PC-3 (cell line): ENCODE measurements around the gene AKAP8L.

Experiments used
- EZH2 ChIP-seq: fragments of 300-600 bp; sonication (generic); IDR thresholded peaks from one replicate; pipeline ENCODE4 v1.6.1; 2017; ENCODE audit warnings: antibody characterized with exemption, mild to moderate bottlenecking, low read length; ENCODE audit not compliant: unreplicated experiment
- EZH2phosphoT487 ChIP-seq: fragments of 300-600 bp; sonication (generic); IDR thresholded peaks from 2 replicates; pipeline ENCODE4 v1.6.1; 2018; ENCODE audit warnings: mild to moderate bottlenecking, antibody characterized with exemption, low read length, borderline replicate concordance
- TF ChIP-seq, protein P1 (sequence below): fragments of 300-600 bp; sonication (generic); conservative IDR thresholded peaks from 2 replicates; pipeline ENCODE4 v1.5.1; 2017; ENCODE audit warnings: antibody characterized with exemption, low read depth, mild to moderate bottlenecking, low read length

DNA sequence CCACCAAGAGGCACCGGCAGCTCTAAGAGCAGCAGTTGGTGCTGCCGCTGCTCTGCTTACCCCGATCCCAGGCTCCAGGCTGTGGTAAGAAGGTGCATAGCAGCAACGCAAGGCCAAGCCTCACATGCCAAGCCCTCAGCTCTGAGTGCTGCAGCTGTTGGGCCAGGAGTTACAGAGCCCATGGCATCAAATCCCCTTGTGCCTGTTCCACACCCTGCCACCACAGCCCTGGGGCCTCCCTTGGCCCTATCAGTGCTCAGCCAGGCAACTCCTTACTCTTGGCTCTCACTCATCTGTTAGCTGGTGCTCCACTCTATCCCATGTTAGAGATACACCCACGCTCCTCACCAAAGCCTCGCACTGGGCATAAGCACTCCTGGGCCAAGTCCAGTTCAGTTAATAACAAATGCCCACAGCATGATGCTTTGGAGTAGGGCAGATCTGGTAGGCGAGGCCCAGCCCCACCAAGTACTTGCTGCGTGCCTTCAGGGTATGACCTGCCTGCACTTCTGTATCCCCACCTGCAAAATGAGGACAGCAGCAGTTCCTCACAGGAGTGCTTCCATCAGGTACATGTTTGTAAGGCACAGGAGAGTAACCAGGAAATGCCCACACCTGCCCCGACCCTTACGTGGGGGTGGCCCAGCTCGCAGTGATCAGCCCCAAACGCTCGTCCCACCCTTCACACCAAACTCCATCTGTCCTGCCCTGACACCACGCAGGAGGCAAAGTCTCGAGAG is 16.2 kb downstream of the AKAP8L start:
- TF ChIP-seq, protein P1, sequence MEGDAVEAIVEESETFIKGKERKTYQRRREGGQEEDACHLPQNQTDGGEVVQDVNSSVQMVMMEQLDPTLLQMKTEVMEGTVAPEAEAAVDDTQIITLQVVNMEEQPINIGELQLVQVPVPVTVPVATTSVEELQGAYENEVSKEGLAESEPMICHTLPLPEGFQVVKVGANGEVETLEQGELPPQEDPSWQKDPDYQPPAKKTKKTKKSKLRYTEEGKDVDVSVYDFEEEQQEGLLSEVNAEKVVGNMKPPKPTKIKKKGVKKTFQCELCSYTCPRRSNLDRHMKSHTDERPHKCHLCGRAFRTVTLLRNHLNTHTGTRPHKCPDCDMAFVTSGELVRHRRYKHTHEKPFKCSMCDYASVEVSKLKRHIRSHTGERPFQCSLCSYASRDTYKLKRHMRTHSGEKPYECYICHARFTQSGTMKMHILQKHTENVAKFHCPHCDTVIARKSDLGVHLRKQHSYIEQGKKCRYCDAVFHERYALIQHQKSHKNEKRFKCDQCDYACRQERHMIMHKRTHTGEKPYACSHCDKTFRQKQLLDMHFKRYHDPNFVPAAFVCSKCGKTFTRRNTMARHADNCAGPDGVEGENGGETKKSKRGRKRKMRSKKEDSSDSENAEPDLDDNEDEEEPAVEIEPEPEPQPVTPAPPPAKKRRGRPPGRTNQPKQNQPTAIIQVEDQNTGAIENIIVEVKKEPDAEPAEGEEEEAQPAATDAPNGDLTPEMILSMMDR, result no peak
- TF ChIP-seq EZH2 (no peak), EZH2phosphoT487 (no peak)
